Loucy (cell line): ENCODE data around the gene ELOA.

ENCODE experiments used
- H2AFZ ChIP-seq: fragments of 200-600 bp; sonication (generic); 2 replicates; pipeline ENCODE4 v1.6.0; 2016; ENCODE audit warnings: antibody characterized with exemption, mild to moderate bottlenecking, low read length, moderate library complexity
- H3F3A ChIP-seq: fragments of 200-600 bp; 2 replicates; pipeline ENCODE4 v1.6.0; 2016; ENCODE audit warnings: antibody characterized with exemption, low read depth, mild to moderate bottlenecking
- H3K27me3 ChIP-seq: fragments of 200-600 bp; sonication (generic); 2 replicates; pipeline ENCODE4 v1.6.1; 2014; ENCODE audit warnings: low read length, mild to moderate bottlenecking; ENCODE audit not compliant: insufficient read depth, poor library complexity, severe bottlenecking
- H3K36me3 ChIP-seq: fragments of 200-600 bp; sonication (generic); 2 replicates; pipeline ENCODE4 v1.6.1; 2016; ENCODE audit warnings: low read length; ENCODE audit not compliant: insufficient read depth
- H3K4me1 ChIP-seq: fragments of 200-600 bp; sonication (generic); 2 replicates; pipeline ENCODE4 v1.5.1; 2014; ENCODE audit warnings: low read length, mild to moderate bottlenecking; ENCODE audit not compliant: insufficient read depth, poor library complexity, severe bottlenecking
- H3K4me2 ChIP-seq: fragments of 200-600 bp; sonication (generic); 2 replicates; pipeline ENCODE4 v1.6.0; 2014; ENCODE audit warnings: antibody characterized with exemption, low read length, low read depth, mild to moderate bottlenecking; ENCODE audit not compliant: poor library complexity, severe bottlenecking
- H3K4me3 ChIP-seq: fragments of 200-600 bp; sonication (generic); 2 replicates; pipeline ENCODE4 v1.5.1; 2014; ENCODE audit warnings: low read length, mild to moderate bottlenecking, mixed read lengths; ENCODE audit not compliant: poor library complexity, severe bottlenecking
- H3K79me2 ChIP-seq: fragments of 200-600 bp; sonication (generic); 2 replicates; pipeline ENCODE4 v1.6.1; 2014; ENCODE audit warnings: low read length; ENCODE audit not compliant: insufficient read depth
- H3K9ac ChIP-seq: fragments of 200-600 bp; sonication (generic); 2 replicates; pipeline ENCODE4 v1.6.0; 2014; ENCODE audit warnings: mild to moderate bottlenecking, low read depth, low read length, moderate library complexity; ENCODE audit not compliant: poor library complexity, severe bottlenecking
- H3K9me2 ChIP-seq: fragments of 200-600 bp; sonication (generic); replicated peaks from 2 replicates; pipeline ENCODE4 v1.6.1; 2016; ENCODE audit warnings: low read depth, low read length, mixed read lengths
- H3K9me3 ChIP-seq: fragments of 200-600 bp; sonication (generic); 2 replicates; pipeline ENCODE4 v1.6.1; 2014; ENCODE audit warnings: mild to moderate bottlenecking, antibody characterized with exemption, low read length, low read depth; ENCODE audit not compliant: insufficient read depth
- H4K20me1 ChIP-seq: fragments of 200-600 bp; sonication (generic); 2 replicates; pipeline ENCODE4 v1.6.0; 2014; ENCODE audit warnings: antibody characterized with exemption, low read length, mild to moderate bottlenecking; ENCODE audit not compliant: insufficient read depth, poor library complexity, severe bottlenecking
- EZH2phosphoT487 ChIP-seq: fragments of 200-600 bp; IDR thresholded peaks from 2 replicates; pipeline ENCODE4 v1.6.1; 2018; ENCODE audit warnings: antibody characterized with exemption, mild to moderate bottlenecking, moderate library complexity, borderline replicate concordance
- TF ChIP-seq, protein P1 (sequence below): fragments of 200-600 bp; sonication (generic); conservative IDR thresholded peaks from 2 replicates; pipeline ENCODE4 v1.5.1; 2014; ENCODE audit warnings: mild to moderate bottlenecking, antibody characterized with exemption, low read length

ELOA gene

GRCh38 chr1:23751815-23752200 lies 8.5 kb downstream of the ELOA start:
- no peaks in the 10 kb centered on the region for H3K9me3 ChIP-seq
- H4K20me1 ChIP-seq, result peaks cover 41% of the 10 kb centered on the region
- no peaks in the 10 kb centered on the region for H3K27me3 ChIP-seq
- H3K9me2 ChIP-seq, result no peaks in the 10 kb centered on the region
- H2AFZ ChIP-seq, result no peak overlapping the region
- H3K4me2 ChIP-seq, result no peak overlapping the region
- no peak for TF ChIP-seq EZH2phosphoT487
- TF ChIP-seq, protein P1, sequence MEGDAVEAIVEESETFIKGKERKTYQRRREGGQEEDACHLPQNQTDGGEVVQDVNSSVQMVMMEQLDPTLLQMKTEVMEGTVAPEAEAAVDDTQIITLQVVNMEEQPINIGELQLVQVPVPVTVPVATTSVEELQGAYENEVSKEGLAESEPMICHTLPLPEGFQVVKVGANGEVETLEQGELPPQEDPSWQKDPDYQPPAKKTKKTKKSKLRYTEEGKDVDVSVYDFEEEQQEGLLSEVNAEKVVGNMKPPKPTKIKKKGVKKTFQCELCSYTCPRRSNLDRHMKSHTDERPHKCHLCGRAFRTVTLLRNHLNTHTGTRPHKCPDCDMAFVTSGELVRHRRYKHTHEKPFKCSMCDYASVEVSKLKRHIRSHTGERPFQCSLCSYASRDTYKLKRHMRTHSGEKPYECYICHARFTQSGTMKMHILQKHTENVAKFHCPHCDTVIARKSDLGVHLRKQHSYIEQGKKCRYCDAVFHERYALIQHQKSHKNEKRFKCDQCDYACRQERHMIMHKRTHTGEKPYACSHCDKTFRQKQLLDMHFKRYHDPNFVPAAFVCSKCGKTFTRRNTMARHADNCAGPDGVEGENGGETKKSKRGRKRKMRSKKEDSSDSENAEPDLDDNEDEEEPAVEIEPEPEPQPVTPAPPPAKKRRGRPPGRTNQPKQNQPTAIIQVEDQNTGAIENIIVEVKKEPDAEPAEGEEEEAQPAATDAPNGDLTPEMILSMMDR, result no peak
- no peak overlapping the region for H3K4me3 ChIP-seq
- peaks cover 40% of the 10 kb centered on the region for H3K79me2 ChIP-seq
- H3K4me1 ChIP-seq, result peaks cover 20% of the 10 kb centered on the region
- H3K36me3 ChIP-seq, result peaks cover 75% of the 10 kb centered on the region
- H3F3A ChIP-seq, result no peaks in the 10 kb centered on the region
- no peak overlapping the region for H3K9ac ChIP-seq

DNA sequence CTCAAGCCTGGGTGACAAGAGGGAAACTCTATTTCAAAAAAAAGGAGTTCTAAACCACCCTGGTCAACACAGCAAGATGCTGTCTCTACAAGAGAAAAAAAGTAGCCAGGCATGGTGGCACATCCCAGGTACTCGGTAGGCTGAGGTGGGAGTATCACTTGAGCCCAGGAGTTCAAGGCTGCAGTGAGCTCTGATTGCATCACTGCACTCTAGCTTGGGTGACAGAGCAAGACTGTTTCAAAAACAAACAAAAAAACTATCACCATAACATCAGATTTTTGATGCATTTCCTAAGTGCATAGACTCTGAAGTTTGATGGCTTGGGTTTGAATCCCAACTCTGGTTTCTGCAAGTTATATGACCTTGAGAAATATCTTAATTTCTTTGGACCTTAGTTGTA lies 9.6 kb downstream of the ELOA start:
- no peak overlapping the region for H3K4me2 ChIP-seq
- H3K9me2 ChIP-seq, result no peaks in the 10 kb centered on the region
- no peak overlapping the region for H2AFZ ChIP-seq
- no peak overlapping the region for H3K4me3 ChIP-seq
- peaks cover 32% of the 10 kb centered on the region for H4K20me1 ChIP-seq
- H3K36me3 ChIP-seq, result peaks cover 82% of the 10 kb centered on the region
- peaks cover 11% of the 10 kb centered on the region for H3K4me1 ChIP-seq
- no peaks in the 10 kb centered on the region for H3K27me3 ChIP-seq
- TF ChIP-seq, protein P1, result no peak
- no peak for TF ChIP-seq EZH2phosphoT487
- H3K9ac ChIP-seq, result no peak overlapping the region
- H3K9me3 ChIP-seq, result no peaks in the 10 kb centered on the region
- peaks cover 29% of the 10 kb centered on the region for H3K79me2 ChIP-seq
- H3F3A ChIP-seq, result no peaks in the 10 kb centered on the region

DNA sequence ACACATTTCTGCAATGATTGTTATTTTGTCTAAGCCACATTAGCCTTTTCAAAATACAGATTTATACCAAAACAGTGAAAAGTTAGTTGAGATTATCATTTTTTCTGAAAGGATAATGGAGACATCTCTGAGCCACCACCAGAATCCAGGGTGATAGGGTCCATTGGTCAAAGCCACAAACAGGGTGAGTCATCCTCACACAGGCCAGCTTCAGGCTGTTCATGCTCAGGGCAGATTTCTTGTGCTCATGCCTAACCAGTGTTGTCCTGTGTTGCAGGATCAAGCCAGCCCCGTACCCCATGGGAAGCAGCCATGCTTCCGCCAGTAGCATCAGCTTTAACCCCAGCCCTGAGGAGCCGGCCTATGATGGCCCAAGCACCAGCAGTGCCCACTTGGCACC lies 13.4 kb downstream of the ELOA start:
- H4K20me1 ChIP-seq, result peaks cover 7% of the 10 kb centered on the region
- peaks cover 90% of the 10 kb centered on the region for H3K36me3 ChIP-seq
- H3K27me3 ChIP-seq, result no peaks in the 10 kb centered on the region
- H3K9ac ChIP-seq, result no peak overlapping the region
- TF ChIP-seq EZH2phosphoT487, result no peak
- TF ChIP-seq, protein P1, result no peak
- H2AFZ ChIP-seq, result no peak overlapping the region
- no peak overlapping the region for H3K4me2 ChIP-seq
- H3K79me2 ChIP-seq, result 0 out of 2 replicates have a peak, but pooled peaks cover 11% of the 10 kb centered on the region
- H3K4me3 ChIP-seq, result no peak overlapping the region
- H3K9me3 ChIP-seq, result no peaks in the 10 kb centered on the region
- no peaks in the 10 kb centered on the region for H3K4me1 ChIP-seq
- no peaks in the 10 kb centered on the region for H3K9me2 ChIP-seq
- H3F3A ChIP-seq, result no peaks in the 10 kb centered on the region; the same call in 1 of the 2 replicates
